ENCODE results near the gene BBS4. TPM values are rescaled to one million over a fixed set of nuclear protein-coding genes. Genes with fewer than 3 reads are reported as not detected.

Gene BBS4
- total and polyA plus RNA-seq, 2 donors = 15.7 to 20.7 TPM

DNA sequence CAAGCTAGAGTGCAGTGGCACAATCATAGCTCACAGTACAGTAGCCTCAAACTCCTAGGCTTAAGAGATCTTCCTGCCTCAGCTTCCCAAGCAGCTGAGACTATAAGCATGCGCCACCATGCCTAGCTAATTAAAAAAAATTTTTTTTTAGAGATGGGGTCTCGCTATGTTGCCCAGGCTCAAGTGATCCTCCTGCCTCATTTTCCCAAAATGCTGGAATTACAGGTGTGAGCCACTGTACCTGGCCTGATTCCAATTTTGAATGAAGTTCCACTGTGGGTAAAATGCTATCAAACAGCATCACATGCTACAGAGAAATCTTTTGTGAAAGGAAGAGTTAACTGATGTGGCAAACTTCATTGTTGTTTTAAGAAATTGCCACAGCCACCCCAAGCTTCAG is 80.0 kb downstream of the BBS4 start:
- H3K27ac ChIP-seq (ENCODE audit: low read depth in 1 of 2, low read length in 1 of 2) = no peak overlapping the region
- no peak overlapping the region for H3K4me3 ChIP-seq (ENCODE audit: low read length in 2 of 2)
- H3K4me1 ChIP-seq (ENCODE audit: control insufficient read depth in 2 of 2, insufficient read depth in 2 of 2, low read length in 2 of 2) = no peaks in the 10 kb centered on the region
- no peaks in the 10 kb centered on the region for H3K27me3 ChIP-seq (ENCODE audit: control insufficient read depth in 2 of 2, insufficient read depth in 1 of 2, low read length in 1 of 2)
- H3K36me3 ChIP-seq (ENCODE audit: control insufficient read depth in 2 of 2, insufficient read depth in 2 of 2, low read length in 1 of 2) = peaks cover 19 to 44% of the 10 kb centered on the region in 2 donors
- WGBS = 100% methylated on average over 2 of the region's 2 CpGs
- peaks cover 0 to 4% of the 10 kb centered on the region in 2 donors for H3K9me3 ChIP-seq (ENCODE audit: control insufficient read depth in 2 of 2, insufficient read depth in 1 of 2, low read length in 1 of 2)
- DNase-seq (ENCODE audit: low read depth in 6 of 9, low spot score in 9 of 9) = no peak

DNA sequence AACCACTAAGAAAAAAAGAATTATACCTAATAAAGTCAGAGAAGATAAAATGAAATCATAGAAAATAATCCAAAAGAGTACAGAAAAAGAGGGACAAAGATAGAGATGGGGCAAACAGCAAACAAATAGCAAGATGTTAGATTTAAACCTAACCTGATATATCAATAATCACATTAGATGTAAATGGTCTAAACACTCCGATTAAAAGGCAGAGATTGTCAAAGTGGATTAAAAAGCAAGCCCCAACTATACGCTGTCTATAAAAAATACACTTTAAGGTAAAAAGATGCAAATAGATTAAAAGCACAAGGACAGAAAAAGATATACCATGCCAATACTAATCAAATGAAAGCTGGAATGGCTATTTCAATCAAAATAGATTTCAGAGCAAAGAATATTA is 80.8 kb downstream of the BBS4 start:
- H3K4me3 ChIP-seq (ENCODE audit: low read length in 2 of 2) = no peak overlapping the region
- no peak overlapping the region for H3K27ac ChIP-seq (ENCODE audit: low read depth in 1 of 2, low read length in 1 of 2)
- H3K9me3 ChIP-seq (ENCODE audit: control insufficient read depth in 2 of 2, insufficient read depth in 1 of 2, low read length in 1 of 2) = peaks cover 0 to 4% of the 10 kb centered on the region in 2 donors
- no peak for DNase-seq (ENCODE audit: low read depth in 6 of 9, low spot score in 9 of 9)
- WGBS = 97% methylated on average over 2 of the region's 2 CpGs
- H3K4me1 ChIP-seq (ENCODE audit: control insufficient read depth in 2 of 2, insufficient read depth in 2 of 2, low read length in 2 of 2) = no peaks in the 10 kb centered on the region
- H3K27me3 ChIP-seq (ENCODE audit: control insufficient read depth in 2 of 2, insufficient read depth in 1 of 2, low read length in 1 of 2) = no peaks in the 10 kb centered on the region
- H3K36me3 ChIP-seq (ENCODE audit: control insufficient read depth in 2 of 2, insufficient read depth in 2 of 2, low read length in 1 of 2) = peaks cover 24 to 42% of the 10 kb centered on the region in 2 donors

DNA sequence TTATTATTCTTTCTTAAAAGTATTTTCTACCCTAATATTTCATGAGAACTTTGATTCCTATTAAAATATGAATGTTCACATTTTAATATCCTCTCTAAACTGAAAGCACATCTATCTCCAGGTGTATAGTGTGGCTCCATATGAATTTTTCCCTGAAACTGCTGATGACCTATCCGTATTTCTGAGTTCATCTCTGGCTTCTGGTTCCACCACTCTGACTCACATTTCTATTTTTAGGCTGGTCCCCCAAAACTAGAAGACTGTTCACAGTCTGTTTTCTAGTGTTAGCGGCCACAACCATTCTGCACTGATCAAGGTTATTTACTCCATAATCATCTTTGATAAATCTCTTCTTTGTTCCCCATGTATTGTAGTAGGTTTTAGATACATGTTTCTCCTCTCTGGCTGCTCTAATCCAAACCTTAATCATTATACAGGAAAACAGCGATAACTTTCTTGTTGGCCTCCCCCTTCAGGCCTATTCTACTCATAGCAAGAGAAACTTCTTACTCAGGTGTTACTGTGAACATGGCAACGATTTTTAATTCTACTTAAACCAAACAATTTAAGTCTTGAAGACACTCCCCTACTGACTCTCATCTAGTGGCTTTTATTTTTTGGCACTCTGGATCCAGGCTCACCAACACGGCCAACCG is 84.8 kb downstream of the BBS4 start:
- Histone ChIP-seq H3K4me1 (ENCODE audit: control insufficient read depth in 2 of 2, insufficient read depth in 2 of 2, low read length in 2 of 2) (no peaks in the 10 kb centered on the region), H3K36me3 (ENCODE audit: control insufficient read depth in 2 of 2, insufficient read depth in 2 of 2, low read length in 1 of 2) (peaks cover 41% of the 10 kb centered on the region in 2 donors), H3K27me3 (ENCODE audit: control insufficient read depth in 2 of 2, insufficient read depth in 1 of 2, low read length in 1 of 2) (no peaks in the 10 kb centered on the region), H3K4me3 (ENCODE audit: low read length in 2 of 2) (no peak overlapping the region), H3K9me3 (ENCODE audit: control insufficient read depth in 2 of 2, insufficient read depth in 1 of 2, low read length in 1 of 2) (peaks cover 0 to 4% of the 10 kb centered on the region in 2 donors), H3K27ac (ENCODE audit: low read depth in 1 of 2, low read length in 1 of 2) (no peak overlapping the region)
- no peak for DNase-seq (ENCODE audit: low read depth in 6 of 9, low spot score in 9 of 9)
- WGBS = 94% methylated on average over 6 of the region's 6 CpGs

DNA sequence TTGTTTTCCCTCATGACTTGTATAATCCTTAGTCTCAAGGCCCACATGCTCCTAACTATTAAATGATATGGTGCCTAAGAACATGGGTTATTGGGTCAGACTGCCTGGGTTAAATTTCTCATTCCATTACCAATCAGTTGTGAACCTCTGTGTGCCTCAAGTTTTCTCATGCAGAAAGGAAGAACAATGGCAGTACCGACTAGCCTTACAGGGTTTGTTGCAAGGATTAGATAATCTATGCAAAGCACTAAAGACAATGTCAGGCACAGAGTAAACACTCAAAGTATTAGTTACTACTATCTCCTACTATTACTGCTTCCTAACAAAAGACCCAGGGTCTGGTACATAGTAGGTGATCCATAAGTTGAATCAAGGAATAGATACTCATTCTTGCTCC is 85.3 kb downstream of the BBS4 start:
- WGBS = 89% methylated on average over 1 of the region's 1 CpG
- no peak for DNase-seq (ENCODE audit: low read depth in 6 of 9, low spot score in 9 of 9)
- Histone ChIP-seq H3K27ac (ENCODE audit: low read depth in 1 of 2, low read length in 1 of 2) (no peak overlapping the region), H3K36me3 (ENCODE audit: control insufficient read depth in 2 of 2, insufficient read depth in 2 of 2, low read length in 1 of 2) (peaks cover 37% of the 10 kb centered on the region in 2 donors), H3K27me3 (ENCODE audit: control insufficient read depth in 2 of 2, insufficient read depth in 1 of 2, low read length in 1 of 2) (no peaks in the 10 kb centered on the region), H3K4me3 (ENCODE audit: low read length in 2 of 2) (no peak overlapping the region), H3K4me1 (ENCODE audit: control insufficient read depth in 2 of 2, insufficient read depth in 2 of 2, low read length in 2 of 2) (no peaks in the 10 kb centered on the region), H3K9me3 (ENCODE audit: control insufficient read depth in 2 of 2, insufficient read depth in 1 of 2, low read length in 1 of 2) (peaks cover 0 to 4% of the 10 kb centered on the region in 2 donors)

DNA sequence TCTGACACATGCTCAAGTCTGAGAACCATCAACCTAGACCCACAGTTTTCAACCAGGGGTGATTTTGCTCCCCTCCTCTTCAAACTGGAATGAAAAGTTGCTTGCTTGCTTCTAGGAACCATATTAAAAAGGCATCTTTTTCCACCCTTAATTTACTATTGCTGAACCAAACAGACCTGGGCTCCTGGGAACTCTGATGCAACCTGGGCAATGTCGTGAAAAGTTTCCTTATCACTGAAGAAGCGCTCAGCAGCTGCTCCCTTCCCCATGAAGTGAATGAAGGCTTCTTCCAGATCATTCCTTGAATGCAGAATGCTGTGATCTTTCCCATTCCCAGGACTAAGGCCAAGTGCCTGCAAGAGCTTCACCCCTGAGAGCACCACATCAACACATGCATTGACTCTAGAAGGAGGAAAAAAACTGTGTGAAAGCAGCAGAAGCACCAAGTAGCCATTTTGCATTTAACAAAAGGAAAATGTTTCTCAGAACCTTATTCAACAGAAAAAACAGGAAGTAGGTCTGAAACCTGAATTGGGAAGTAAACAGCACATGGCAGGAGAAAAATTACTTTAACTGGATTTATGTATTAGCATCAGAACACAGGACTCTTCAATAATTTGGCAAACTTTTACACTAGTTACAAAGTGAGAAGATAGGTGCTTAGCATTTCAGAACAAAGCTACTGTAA is 88.8 kb downstream of the BBS4 start:
- DNase-seq (ENCODE audit: low read depth in 6 of 9, low spot score in 9 of 9) = no peak
- Histone ChIP-seq H3K36me3 (ENCODE audit: control insufficient read depth in 2 of 2, insufficient read depth in 2 of 2, low read length in 1 of 2) (peaks cover 30 to 37% of the 10 kb centered on the region in 2 donors), H3K4me3 (ENCODE audit: low read length in 2 of 2) (no peak overlapping the region), H3K4me1 (ENCODE audit: control insufficient read depth in 2 of 2, insufficient read depth in 2 of 2, low read length in 2 of 2) (no peaks in the 10 kb centered on the region), H3K27ac (ENCODE audit: low read depth in 1 of 2, low read length in 1 of 2) (no peak overlapping the region), H3K9me3 (ENCODE audit: control insufficient read depth in 2 of 2, insufficient read depth in 1 of 2, low read length in 1 of 2) (no peaks in the 10 kb centered on the region), H3K27me3 (ENCODE audit: control insufficient read depth in 2 of 2, insufficient read depth in 1 of 2, low read length in 1 of 2) (no peaks in the 10 kb centered on the region)
- 94% methylated on average over 2 of the region's 2 CpGs for WGBS

DNA sequence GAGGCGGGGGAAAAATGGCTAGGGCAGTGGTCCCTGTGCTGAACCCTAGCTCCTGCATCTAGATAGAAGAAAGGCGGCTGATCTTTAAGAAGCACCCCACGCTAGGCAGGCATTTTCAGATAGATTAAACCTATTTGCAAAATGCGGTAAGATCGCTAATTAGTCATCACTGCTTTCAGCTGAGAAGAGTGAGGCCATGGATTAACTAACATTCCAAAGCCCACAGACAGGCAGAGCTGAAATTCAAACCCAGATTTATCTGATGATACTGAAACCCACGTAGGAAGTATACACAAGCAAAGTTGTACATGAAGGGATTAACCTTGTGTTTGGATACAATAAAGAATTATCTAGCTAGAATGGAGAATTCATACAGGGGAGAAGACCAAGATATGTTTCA is 92.8 kb downstream of the BBS4 start:
- no peak for DNase-seq (ENCODE audit: low read depth in 6 of 9, low spot score in 9 of 9)
- Histone ChIP-seq H3K27ac (ENCODE audit: low read depth in 1 of 2, low read length in 1 of 2) (no peak overlapping the region), H3K4me3 (ENCODE audit: low read length in 2 of 2) (no peak overlapping the region), H3K27me3 (ENCODE audit: control insufficient read depth in 2 of 2, insufficient read depth in 1 of 2, low read length in 1 of 2) (no peaks in the 10 kb centered on the region), H3K9me3 (ENCODE audit: control insufficient read depth in 2 of 2, insufficient read depth in 1 of 2, low read length in 1 of 2) (no peaks in the 10 kb centered on the region), H3K36me3 (ENCODE audit: control insufficient read depth in 2 of 2, insufficient read depth in 2 of 2, low read length in 1 of 2) (peaks cover 9 to 32% of the 10 kb centered on the region in 2 donors), H3K4me1 (ENCODE audit: control insufficient read depth in 2 of 2, insufficient read depth in 2 of 2, low read length in 2 of 2) (peaks cover 10 to 15% of the 10 kb centered on the region in 2 donors)
- 97% methylated on average over 6 of the region's 6 CpGs for WGBS

DNA sequence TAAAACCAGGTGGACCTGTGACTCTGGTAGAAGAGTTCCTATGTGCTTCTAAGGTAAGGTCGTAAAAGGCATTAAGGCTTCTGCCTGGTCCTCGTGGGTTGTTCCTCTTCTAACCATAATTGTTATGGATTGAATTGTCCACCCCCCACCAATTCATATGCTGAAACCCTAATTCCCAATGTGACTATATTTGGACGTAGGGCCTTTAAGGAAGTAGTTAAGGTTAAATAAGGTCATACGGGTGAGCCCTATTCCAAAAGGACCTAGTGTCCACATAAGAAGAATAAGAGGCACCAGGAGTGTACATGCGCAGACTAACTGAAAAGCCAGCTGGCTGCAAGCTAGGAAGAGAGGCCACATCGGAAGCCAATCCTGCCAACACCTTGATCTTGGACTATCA is 95.6 kb downstream of the BBS4 start:
- Histone ChIP-seq H3K36me3 (ENCODE audit: control insufficient read depth in 2 of 2, insufficient read depth in 2 of 2, low read length in 1 of 2) (peaks cover 0 to 18% of the 10 kb centered on the region in 2 donors), H3K4me3 (ENCODE audit: low read length in 2 of 2) (peak overlapping the region in 1 of 2 donors; percentile 1), H3K27me3 (ENCODE audit: control insufficient read depth in 2 of 2, insufficient read depth in 1 of 2, low read length in 1 of 2) (no peaks in the 10 kb centered on the region), H3K9me3 (ENCODE audit: control insufficient read depth in 2 of 2, insufficient read depth in 1 of 2, low read length in 1 of 2) (no peaks in the 10 kb centered on the region), H3K4me1 (ENCODE audit: control insufficient read depth in 2 of 2, insufficient read depth in 2 of 2, low read length in 2 of 2) (peaks cover 15 to 25% of the 10 kb centered on the region in 2 donors), H3K27ac (ENCODE audit: low read depth in 1 of 2, low read length in 1 of 2) (no peak overlapping the region)
- WGBS = 96% methylated on average over 6 of the region's 6 CpGs
- DNase-seq (ENCODE audit: low read depth in 6 of 9, low spot score in 9 of 9) = no peak

DNA sequence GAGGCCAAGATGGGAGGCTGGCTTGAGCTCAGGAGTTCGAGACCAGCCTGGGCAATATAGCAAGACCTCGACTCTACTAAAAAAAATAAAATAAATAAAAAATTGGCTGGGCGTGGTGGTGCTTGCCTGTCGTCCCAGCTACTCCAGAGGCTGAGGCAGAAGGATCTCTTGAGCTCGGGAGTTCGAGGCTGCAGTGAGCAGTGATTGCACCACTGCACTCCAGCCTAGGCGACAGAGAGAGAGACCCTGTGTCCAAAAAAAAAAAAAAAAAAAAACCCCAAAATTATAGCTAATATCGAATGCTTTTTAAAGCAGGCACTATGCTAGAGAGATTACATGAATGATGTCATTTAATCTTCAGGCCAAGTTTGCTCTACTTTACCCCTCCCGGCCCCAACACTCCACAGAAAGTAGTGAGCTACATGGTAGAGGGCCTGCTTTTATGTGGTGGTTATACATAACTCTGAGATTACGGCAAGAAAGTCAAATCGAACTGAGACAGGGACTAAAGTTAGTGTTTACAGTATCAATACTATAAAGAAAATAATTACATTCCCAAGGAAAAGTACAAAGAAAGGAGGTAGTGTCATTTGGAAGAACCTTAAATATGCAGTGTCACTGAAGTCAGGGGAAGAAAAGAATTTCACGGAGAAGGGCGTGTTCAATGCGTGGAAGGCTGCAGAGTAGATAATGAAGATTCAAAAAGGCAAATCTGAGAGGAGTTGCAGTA is 96.4 kb downstream of the BBS4 start:
- peak in 4 of 9 donors; percentile 2 to 54 (median 38) for DNase-seq (ENCODE audit: low read depth in 6 of 9, low spot score in 9 of 9)
- H3K27me3 ChIP-seq (ENCODE audit: control insufficient read depth in 2 of 2, insufficient read depth in 1 of 2, low read length in 1 of 2) = no peaks in the 10 kb centered on the region
- H3K4me1 ChIP-seq (ENCODE audit: control insufficient read depth in 2 of 2, insufficient read depth in 2 of 2, low read length in 2 of 2) = peaks cover 15 to 25% of the 10 kb centered on the region in 2 donors
- H3K4me3 ChIP-seq (ENCODE audit: low read length in 2 of 2) = peak overlapping the region; percentile 90 to 97
- H3K36me3 ChIP-seq (ENCODE audit: control insufficient read depth in 2 of 2, insufficient read depth in 2 of 2, low read length in 1 of 2) = peaks cover 0 to 18% of the 10 kb centered on the region in 2 donors
- 57% methylated on average over 14 of the region's 14 CpGs for WGBS
- H3K9me3 ChIP-seq (ENCODE audit: control insufficient read depth in 2 of 2, insufficient read depth in 1 of 2, low read length in 1 of 2) = no peaks in the 10 kb centered on the region
- peak overlapping the region; percentile 90 to 96 for H3K27ac ChIP-seq (ENCODE audit: low read depth in 1 of 2, low read length in 1 of 2)

Measured in thymus (tissue), 11 donors.